IPS-20b (cell line): ENCODE measurements around the gene CD3D.
A peak's percentile ranks its signal among the peaks of the same experiment; 100 is the strongest.

Experiments
- H3K27ac ChIP-seq: one replicate; pipeline ENCODE4 v1.5.1; 2013; ENCODE audit warnings: low read length
- H3K27me3 ChIP-seq: 2 replicates; pipeline ENCODE4 v1.6.1; 2013; ENCODE audit warnings: mild to moderate bottlenecking, low read length, inconsistent platforms; ENCODE audit not compliant: insufficient read depth
- H3K36me3 ChIP-seq: 2 replicates; pipeline ENCODE4 v1.6.1; 2013; ENCODE audit warnings: low read depth, mild to moderate bottlenecking, inconsistent platforms, low read length, moderate library complexity; ENCODE audit not compliant: insufficient read depth
- H3K4me1 ChIP-seq: 2 replicates; pipeline ENCODE4 v1.6.1; 2013; ENCODE audit warnings: mild to moderate bottlenecking, control low read depth, inconsistent platforms, low read length, moderate library complexity; ENCODE audit not compliant: insufficient read depth
- H3K4me3 ChIP-seq: 2 replicates; pipeline ENCODE4 v1.5.1; 2013; ENCODE audit warnings: mild to moderate bottlenecking, low read length, inconsistent platforms
- H3K9ac ChIP-seq: 2 replicates; pipeline ENCODE4 v1.6.1; 2013; ENCODE audit warnings: low read depth, mild to moderate bottlenecking, inconsistent platforms, low read length, moderate library complexity
- H3K9me3 ChIP-seq: 2 replicates; pipeline ENCODE4 v1.6.1; 2013; ENCODE audit warnings: mild to moderate bottlenecking, low read depth, low read length, inconsistent platforms; ENCODE audit not compliant: insufficient read depth

CD3D gene

DNA sequence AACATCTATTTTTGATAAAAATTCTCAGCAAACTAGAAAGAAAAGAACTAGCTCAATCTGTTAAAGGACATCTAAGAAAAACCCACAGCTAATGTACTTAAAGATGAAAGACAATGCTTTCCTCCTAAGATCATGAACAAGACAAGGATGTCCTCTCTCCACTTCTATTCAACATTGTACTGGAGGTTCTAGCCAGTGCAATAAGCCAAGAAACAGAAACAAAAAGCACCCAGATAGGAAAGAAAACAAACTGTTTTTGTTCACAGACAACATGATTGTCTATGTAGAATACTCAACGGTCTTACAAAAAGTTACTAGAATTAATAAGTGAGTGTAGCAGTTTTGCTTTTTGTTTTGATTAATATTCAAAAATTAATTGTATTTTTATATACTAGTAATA, 7.8 kb downstream of the CD3D start:
- Histone ChIP-seq H3K9ac (no peak overlapping the region), H3K27me3 (peaks cover 8% of the 10 kb centered on the region; the same call in 1 of the 2 replicates), H3K27ac (no peak overlapping the region), H3K36me3 (no peaks in the 10 kb centered on the region), H3K4me1 (no peaks in the 10 kb centered on the region), H3K9me3 (peaks cover 11% of the 10 kb centered on the region), H3K4me3 (no peak overlapping the region)

DNA sequence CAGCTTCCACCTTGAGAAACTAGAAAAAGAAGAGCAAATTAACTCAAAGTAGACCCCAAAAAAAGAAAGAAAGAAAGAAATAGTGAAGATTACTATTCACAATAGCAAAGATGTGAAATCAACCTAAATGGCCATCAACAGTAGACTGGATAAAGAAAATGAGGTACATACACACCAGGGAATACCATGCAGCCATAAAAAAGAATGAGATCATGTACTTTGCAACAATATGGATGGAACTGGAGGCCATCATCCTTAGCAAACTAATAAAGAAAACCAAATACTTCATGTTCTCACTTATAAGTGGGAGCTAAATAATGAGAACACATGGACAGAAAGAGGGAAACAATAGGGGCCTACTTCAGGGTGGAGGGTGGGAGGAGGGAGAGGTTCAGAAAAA, 13.8 kb downstream of the CD3D start:
- Histone ChIP-seq H3K4me3 (no peak overlapping the region), H3K36me3 (no peaks in the 10 kb centered on the region), H3K9ac (no peak overlapping the region), H3K9me3 (peaks cover 9% of the 10 kb centered on the region), H3K4me1 (no peaks in the 10 kb centered on the region), H3K27me3 (no peaks in the 10 kb centered on the region), H3K27ac (no peak overlapping the region)

DNA sequence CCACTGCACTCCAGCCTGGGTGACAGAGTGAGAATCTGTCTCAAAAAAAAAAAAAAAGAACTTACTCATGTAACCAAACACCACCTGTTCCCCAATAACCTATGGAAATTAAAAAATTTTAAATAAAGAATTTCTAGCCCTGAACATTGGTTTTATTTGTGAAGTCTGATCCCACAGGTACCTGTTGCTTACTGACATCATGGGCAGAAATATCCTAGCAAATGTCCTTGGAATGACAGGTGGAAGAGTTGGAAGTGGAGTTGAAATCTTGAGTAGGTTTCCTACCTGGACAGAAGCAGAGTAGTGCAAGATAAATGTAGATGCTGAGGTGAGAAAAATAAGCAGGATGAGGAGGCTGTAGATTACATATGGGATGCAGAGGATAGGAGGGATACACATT, 17.2 kb downstream of the CD3D start:
- Histone ChIP-seq H3K4me3 (no peak overlapping the region), H3K36me3 (no peaks in the 10 kb centered on the region), H3K27ac (no peak overlapping the region), H3K9me3 (no peaks in the 10 kb centered on the region), H3K9ac (no peak overlapping the region), H3K4me1 (no peaks in the 10 kb centered on the region), H3K27me3 (no peaks in the 10 kb centered on the region)

DNA sequence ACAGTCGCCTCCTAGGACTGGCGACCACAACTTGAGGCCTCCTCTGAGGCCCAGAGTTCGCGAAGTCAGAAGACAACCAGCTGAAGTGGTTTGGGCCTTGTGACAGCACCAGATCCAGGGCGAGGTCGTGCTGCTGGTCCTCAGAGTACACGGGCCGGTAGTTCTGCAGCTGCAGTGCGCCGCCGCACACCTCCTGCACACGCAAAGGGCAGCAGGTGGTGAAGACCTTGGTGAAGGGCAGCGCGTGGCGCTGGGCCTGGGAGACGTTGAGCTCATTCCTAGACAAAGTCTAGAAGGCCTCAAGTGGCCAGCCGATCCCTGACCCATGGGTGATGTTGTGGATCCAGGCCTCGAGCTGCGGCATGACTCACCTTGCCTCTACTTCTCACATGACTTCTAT, 19.8 kb downstream of the CD3D start:
- Histone ChIP-seq H3K4me1 (no peaks in the 10 kb centered on the region), H3K27ac (no peak overlapping the region)

DNA sequence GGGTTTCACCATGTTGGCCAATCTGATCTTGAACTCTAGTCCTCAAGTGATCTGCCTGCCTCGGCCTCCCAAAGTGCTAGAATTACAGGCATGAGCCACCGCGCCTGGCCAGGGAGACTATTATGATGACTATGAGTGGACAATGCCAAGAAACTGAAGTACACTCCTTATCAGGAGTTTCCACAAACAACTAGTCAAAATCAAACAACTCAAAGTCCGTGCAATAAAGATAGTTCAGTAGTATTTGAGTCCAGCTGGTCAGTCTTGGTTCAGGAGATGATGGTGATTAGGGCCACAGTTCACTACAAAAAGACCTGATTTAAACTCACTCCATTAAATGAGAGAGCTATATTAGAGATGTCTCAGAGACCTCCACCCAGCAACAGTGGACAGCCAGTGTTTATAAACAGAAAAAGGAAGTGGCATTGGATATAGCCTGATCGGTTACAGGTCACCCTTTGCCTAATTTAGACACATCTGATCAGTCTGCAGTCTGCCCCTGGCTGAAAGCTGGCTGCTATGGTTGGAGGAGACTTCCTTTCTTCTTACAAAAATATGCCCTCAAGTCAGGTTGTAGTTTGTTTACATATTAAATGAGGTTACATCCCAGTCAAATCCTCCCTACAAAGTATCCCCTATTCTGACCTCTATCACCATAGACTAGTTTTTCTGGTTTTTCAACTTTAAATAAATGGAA, 21.0 kb downstream of the CD3D start:
- no peaks in the 10 kb centered on the region for H3K36me3 ChIP-seq
- H3K9ac ChIP-seq, result no peak overlapping the region
- H3K27me3 ChIP-seq, result peaks cover 9% of the 10 kb centered on the region
- no peak overlapping the region for H3K4me3 ChIP-seq
- H3K4me1 ChIP-seq, result peaks cover 7% of the 10 kb centered on the region
- peaks cover 4% of the 10 kb centered on the region; the same call in 1 of the 2 replicates for H3K9me3 ChIP-seq
- H3K27ac ChIP-seq, result no peak overlapping the region

More for the DNA sequence above, 19.8 kb downstream of the CD3D start:
- H3K27me3 ChIP-seq, result no peaks in the 10 kb centered on the region; the same call in 1 of the 2 replicates
- H3K9me3 ChIP-seq, result no peaks in the 10 kb centered on the region
- no peak overlapping the region for H3K9ac ChIP-seq
- no peak overlapping the region for H3K4me3 ChIP-seq
- H3K36me3 ChIP-seq, result no peaks in the 10 kb centered on the region

DNA sequence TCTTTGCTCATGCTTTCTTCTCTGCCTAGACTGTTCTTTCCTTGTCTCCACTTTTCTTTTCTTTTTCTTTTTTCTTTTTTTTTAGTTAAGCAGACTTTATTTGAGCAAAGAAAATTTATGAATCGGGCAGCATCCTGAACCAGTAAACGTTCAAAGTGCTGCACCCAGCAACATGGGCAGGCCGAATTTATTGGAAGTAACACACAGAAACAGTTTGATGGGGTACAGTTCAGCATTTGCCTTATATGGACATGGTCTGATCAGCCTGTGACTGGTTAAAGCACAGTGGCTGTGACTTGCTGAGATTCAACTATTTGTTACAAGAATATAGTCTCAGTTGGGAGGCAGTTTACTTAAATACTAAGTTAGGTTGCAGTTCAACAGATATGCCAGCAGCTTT, 22.0 kb downstream of the CD3D start:
- Histone ChIP-seq H3K4me3 (no peak overlapping the region), H3K9me3 (peaks cover 4% of the 10 kb centered on the region; the same call in 1 of the 2 replicates), H3K36me3 (no peaks in the 10 kb centered on the region), H3K27me3 (peaks cover 14% of the 10 kb centered on the region), H3K27ac (no peak overlapping the region), H3K9ac (no peak overlapping the region), H3K4me1 (peaks cover 13% of the 10 kb centered on the region)

DNA sequence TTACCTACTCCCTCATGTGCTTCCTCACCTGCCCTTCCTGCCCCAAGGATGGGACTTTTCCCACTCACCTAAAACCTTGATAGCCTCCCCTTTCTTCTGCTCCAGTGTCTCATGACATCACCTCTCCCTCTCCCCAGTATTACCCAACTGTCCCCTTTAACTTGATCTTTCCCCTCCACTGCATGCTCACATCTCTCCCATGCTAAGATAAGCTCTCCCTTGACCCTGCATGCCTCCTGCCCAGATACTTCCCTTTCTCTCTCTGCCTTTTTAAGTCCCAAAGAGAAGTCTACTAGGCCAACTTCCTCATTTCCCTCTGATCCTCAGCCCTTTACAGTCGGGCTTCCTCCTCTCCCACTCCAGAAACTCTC, 23.2 kb downstream of the CD3D start:
- Histone ChIP-seq H3K27me3 (peaks cover 15% of the 10 kb centered on the region), H3K9me3 (peaks cover 4% of the 10 kb centered on the region; the same call in 1 of the 2 replicates), H3K27ac (no peak overlapping the region), H3K4me3 (no peak overlapping the region), H3K36me3 (no peaks in the 10 kb centered on the region), H3K9ac (no peak overlapping the region), H3K4me1 (peaks cover 20% of the 10 kb centered on the region)

DNA sequence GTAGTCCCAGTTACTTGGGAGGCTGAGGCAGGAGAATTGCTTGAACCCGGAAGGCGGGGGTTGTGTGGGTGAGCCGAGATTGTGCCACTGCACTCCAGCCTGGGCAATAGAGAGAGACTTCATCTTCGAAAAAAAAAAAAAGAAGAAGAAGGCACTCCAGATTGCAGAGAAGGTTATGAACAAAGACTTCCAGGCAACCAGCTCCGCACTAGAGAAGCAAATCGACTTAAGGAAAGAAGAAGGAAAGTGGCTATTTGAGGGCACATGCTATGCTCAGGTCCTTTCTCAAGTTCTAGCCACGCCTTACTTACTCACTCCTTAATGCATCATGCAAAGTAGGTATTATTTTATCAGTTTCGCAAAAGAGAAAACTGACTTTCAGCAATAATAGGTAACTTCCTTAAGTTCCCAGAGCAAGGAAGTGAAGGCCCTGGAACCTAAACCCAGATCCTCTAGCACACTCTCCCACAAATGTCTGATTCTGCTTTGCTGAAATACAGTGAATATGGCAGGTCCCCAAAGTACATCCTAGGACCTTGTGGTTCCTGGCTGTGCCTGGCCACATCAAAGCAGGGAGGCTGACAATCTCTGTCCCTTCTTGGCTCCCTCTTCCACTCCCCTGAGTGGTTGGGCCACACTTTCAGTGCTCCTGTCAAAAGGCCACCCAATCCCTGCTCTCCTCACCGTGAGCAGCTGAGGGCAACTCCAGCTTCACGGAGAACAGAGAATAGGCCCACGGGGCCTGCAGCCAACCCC, 23.7 kb downstream of the CD3D start:
- no peak overlapping the region for H3K27ac ChIP-seq
- peaks cover 4% of the 10 kb centered on the region; the same call in 1 of the 2 replicates for H3K9me3 ChIP-seq
- peaks cover 20% of the 10 kb centered on the region for H3K4me1 ChIP-seq
- H3K4me3 ChIP-seq, result no peak overlapping the region
- peaks cover 20% of the 10 kb centered on the region for H3K27me3 ChIP-seq
- no peaks in the 10 kb centered on the region for H3K36me3 ChIP-seq
- H3K9ac ChIP-seq, result no peak overlapping the region

DNA sequence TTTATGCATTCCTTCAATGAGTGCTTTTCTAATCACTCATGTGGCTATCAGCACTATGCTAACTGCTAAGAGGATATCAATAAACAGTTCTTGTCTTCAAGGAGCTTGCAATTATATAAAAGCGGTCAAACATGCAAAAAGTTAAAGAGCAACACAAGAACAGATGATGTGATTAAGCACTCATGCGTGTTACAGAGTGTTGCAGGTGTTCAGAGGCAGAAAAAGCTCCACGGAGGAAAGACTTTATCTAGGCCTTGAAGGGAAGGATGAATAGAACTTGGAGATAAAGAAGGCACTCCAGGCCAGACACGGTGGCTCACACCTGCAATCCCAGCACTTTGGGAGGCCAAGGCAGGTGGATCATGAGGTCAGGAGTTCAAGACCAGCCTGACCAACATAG, 24.4 kb downstream of the CD3D start:
- Histone ChIP-seq H3K4me1 (peaks cover 20% of the 10 kb centered on the region), H3K27ac (no peak overlapping the region), H3K9me3 (peaks cover 4% of the 10 kb centered on the region; the same call in 1 of the 2 replicates), H3K4me3 (no peak overlapping the region), H3K9ac (no peak overlapping the region), H3K36me3 (no peaks in the 10 kb centered on the region), H3K27me3 (peaks cover 20% of the 10 kb centered on the region)

DNA sequence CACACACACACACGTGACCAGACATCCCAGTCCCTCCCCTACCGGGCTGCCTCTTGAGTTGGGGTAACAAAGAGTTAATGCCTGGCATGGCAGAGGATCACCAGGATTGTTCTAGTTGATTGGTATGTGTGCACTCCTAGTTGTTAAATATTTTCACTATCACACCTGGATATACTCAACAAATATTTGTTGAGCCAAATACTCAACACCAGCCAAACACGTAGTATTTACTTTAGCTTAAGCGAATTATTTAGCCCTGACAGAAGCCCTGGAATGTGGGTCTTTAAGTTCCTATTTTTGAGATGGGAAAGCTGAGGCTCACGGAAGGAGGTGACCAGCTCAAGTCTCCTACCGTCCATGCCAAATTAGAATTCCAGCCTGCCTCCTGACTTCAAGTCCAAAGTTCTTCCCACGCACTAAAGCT, 27.5 kb downstream of the CD3D start:
- Histone ChIP-seq H3K9me3 (peaks cover 4% of the 10 kb centered on the region; the same call in 1 of the 2 replicates), H3K4me3 (peak overlapping the region; percentile 59; the same call in 1 of the 2 replicates), H3K36me3 (no peaks in the 10 kb centered on the region), H3K27ac (no peak overlapping the region), H3K27me3 (peaks cover 27% of the 10 kb centered on the region), H3K4me1 (peaks cover 20% of the 10 kb centered on the region), H3K9ac (0 out of 2 replicates have a peak overlapping the region, but pooled peaks have one; percentile 13)

DNA sequence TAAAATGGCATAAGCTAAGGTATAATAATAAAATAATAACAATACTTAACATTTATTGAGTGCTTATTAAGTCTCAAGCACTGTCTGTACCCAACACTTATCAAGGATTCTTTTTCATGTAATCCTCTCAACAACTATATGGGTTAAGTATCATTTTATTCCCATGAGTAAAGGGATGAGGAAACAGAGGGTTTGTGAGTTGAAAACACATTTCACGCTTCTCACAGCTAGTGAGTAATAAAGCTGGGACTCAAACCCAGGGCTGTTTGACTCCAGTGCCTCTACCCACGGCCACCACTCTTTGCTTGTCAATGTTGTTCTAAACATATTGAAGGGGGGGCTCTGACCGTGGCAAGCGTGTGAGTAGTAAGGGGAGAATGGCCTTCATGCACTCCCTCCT, 29.3 kb downstream of the CD3D start:
- Histone ChIP-seq H3K4me1 (peaks cover 20% of the 10 kb centered on the region), H3K27ac (no peak overlapping the region), H3K9me3 (peaks cover 4% of the 10 kb centered on the region; the same call in 1 of the 2 replicates), H3K36me3 (no peaks in the 10 kb centered on the region), H3K4me3 (no peak overlapping the region), H3K27me3 (peaks cover 27% of the 10 kb centered on the region; the same call in 1 of the 2 replicates), H3K9ac (no peak overlapping the region)

DNA sequence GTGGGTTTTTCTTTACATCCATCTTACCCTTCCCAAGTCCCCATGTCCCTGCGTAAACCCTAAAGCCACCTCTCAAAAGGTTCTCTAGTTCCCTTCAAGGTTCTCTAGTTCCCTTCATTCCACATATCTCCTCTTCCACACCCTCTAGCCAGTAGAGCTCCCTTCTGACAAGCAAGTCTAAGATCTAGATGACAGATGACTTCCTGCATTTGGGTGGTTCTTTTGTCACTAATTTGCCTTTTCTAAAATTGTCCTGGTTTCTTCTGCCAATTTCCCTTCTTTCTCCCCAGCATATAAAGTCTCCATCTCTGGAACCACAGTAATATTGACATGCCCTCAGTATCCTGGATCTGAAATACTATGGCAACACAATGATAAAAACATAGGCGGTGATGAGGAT, 30.2 kb downstream of the CD3D start:
- Histone ChIP-seq H3K9me3 (peaks cover 4% of the 10 kb centered on the region; the same call in 1 of the 2 replicates), H3K36me3 (no peaks in the 10 kb centered on the region), H3K9ac (no peak overlapping the region), H3K4me1 (peaks cover 20% of the 10 kb centered on the region), H3K27me3 (peaks cover 26% of the 10 kb centered on the region; the same call in 1 of the 2 replicates), H3K4me3 (no peak overlapping the region), H3K27ac (no peak overlapping the region)
